ENCODE data around the gene ABCB6.

ABCB6 gene

GRCh38 chr2:219179601-219180465 lies 38.9 kb downstream of the ABCB6 start:
- H3K9me3 ChIP-seq (ENCODE audit: control insufficient read depth, low read length) = no peaks in the 10 kb centered on the region
- 96 to 98% methylated on average over 5 to 8 of the region's 9 CpGs for WGBS, 2 experiments (ENCODE audit: insufficient coverage in 2 of 2)
- no peak overlapping the region for H3K4me3 ChIP-seq (ENCODE audit: extremely low read depth, insufficient read depth, low read length, poor library complexity, severe bottlenecking)
- peaks cover 50% of the 10 kb centered on the region for H3K36me3 ChIP-seq (ENCODE audit: control insufficient read depth, insufficient read depth, low read length)
- H3K27ac ChIP-seq (ENCODE audit: low read depth, low read length, severe bottlenecking) = no peak overlapping the region
- peaks cover 6% of the 10 kb centered on the region for H3K4me1 ChIP-seq (ENCODE audit: control insufficient read depth, insufficient read depth, low read length, poor library complexity, severe bottlenecking)

GRCh38 chr2:219178377-219179175 lies 40.2 kb downstream of the ABCB6 start:
- Histone ChIP-seq H3K36me3 (ENCODE audit: control insufficient read depth, insufficient read depth, low read length) (peaks cover 56% of the 10 kb centered on the region), H3K9me3 (ENCODE audit: control insufficient read depth, low read length) (no peaks in the 10 kb centered on the region), H3K4me3 (ENCODE audit: extremely low read depth, insufficient read depth, low read length, poor library complexity, severe bottlenecking) (peak overlapping the region; percentile 71), H3K4me1 (ENCODE audit: control insufficient read depth, insufficient read depth, low read length, poor library complexity, severe bottlenecking) (peaks cover 6% of the 10 kb centered on the region), H3K27ac (ENCODE audit: low read depth, low read length, severe bottlenecking) (peak overlapping the region; percentile 93)
- WGBS, 2 experiments (ENCODE audit: insufficient coverage in 2 of 2) = 2 to 6% methylated on average over 20 to 28 of the region's 45 CpGs

- 0 to 1% methylated on average over 28 to 38 of the region's 67 CpGs for WGBS, 2 experiments (ENCODE audit: insufficient coverage in 2 of 2)
- Histone ChIP-seq H3K4me1 (ENCODE audit: control insufficient read depth, insufficient read depth, low read length, poor library complexity, severe bottlenecking) (peaks cover 6% of the 10 kb centered on the region), H3K9me3 (ENCODE audit: control insufficient read depth, low read length) (no peaks in the 10 kb centered on the region), H3K36me3 (ENCODE audit: control insufficient read depth, insufficient read depth, low read length) (peaks cover 59% of the 10 kb centered on the region), H3K27ac (ENCODE audit: low read depth, low read length, severe bottlenecking) (peak within 1 kb of the TSS; percentile 93), H3K4me3 (ENCODE audit: extremely low read depth, insufficient read depth, low read length, poor library complexity, severe bottlenecking) (peak within 1 kb of the TSS; percentile 71)
Observed at GRCh38 chr2:219177552-219178376, 41.0 kb downstream of the ABCB6 start, which contains the start of gene RETREG2. Gene RETREG2, plus strand, starts transcription at chr2:219178275. Its CDS starts 78 bp downstream, at chr2:219178353.

- peak within 1 kb of the TSS; percentile 71 for H3K4me3 ChIP-seq (ENCODE audit: extremely low read depth, insufficient read depth, low read length, poor library complexity, severe bottlenecking)
- peak within 1 kb of the TSS; percentile 93 for H3K27ac ChIP-seq (ENCODE audit: low read depth, low read length, severe bottlenecking)
- peaks cover 6% of the 10 kb centered on the region for H3K4me1 ChIP-seq (ENCODE audit: control insufficient read depth, insufficient read depth, low read length, poor library complexity, severe bottlenecking)
- WGBS, 2 experiments (ENCODE audit: insufficient coverage in 2 of 2) = 0% methylated on average over 45 to 63 of the region's 69 CpGs
- H3K9me3 ChIP-seq (ENCODE audit: control insufficient read depth, low read length) = no peaks in the 10 kb centered on the region
- H3K36me3 ChIP-seq (ENCODE audit: control insufficient read depth, insufficient read depth, low read length) = peaks cover 57% of the 10 kb centered on the region
Observed at GRCh38 chr2:219176818-219177551, 41.8 kb downstream of the ABCB6 start, which contains the start of gene CNPPD1. Gene CNPPD1, minus strand, starts transcription at chr2:219176925. Its CDS starts 97 bp downstream, at chr2:219176828.

GRCh38 chr2:219175928-219176817 lies 42.6 kb downstream of the ABCB6 start:
- Histone ChIP-seq H3K4me3 (ENCODE audit: extremely low read depth, insufficient read depth, low read length, poor library complexity, severe bottlenecking) (peak overlapping the region; percentile 71), H3K27ac (ENCODE audit: low read depth, low read length, severe bottlenecking) (peak overlapping the region; percentile 93), H3K36me3 (ENCODE audit: control insufficient read depth, insufficient read depth, low read length) (peaks cover 49% of the 10 kb centered on the region), H3K9me3 (ENCODE audit: control insufficient read depth, low read length) (no peaks in the 10 kb centered on the region), H3K4me1 (ENCODE audit: control insufficient read depth, insufficient read depth, low read length, poor library complexity, severe bottlenecking) (peaks cover 13% of the 10 kb centered on the region)
- 3 to 5% methylated on average over 34 to 35 of the region's 45 CpGs for WGBS, 2 experiments (ENCODE audit: insufficient coverage in 2 of 2)

GRCh38 chr2:219175486-219175885 lies 43.3 kb downstream of the ABCB6 start:
- no peaks in the 10 kb centered on the region for H3K9me3 ChIP-seq (ENCODE audit: control insufficient read depth, low read length)
- peak overlapping the region; percentile 71 for H3K4me3 ChIP-seq (ENCODE audit: extremely low read depth, insufficient read depth, low read length, poor library complexity, severe bottlenecking)
- WGBS, 2 experiments (ENCODE audit: insufficient coverage in 2 of 2) = 71 to 91% methylated on average over 2 to 5 of the region's 7 CpGs
- H3K4me1 ChIP-seq (ENCODE audit: control insufficient read depth, insufficient read depth, low read length, poor library complexity, severe bottlenecking) = peaks cover 13% of the 10 kb centered on the region
- H3K36me3 ChIP-seq (ENCODE audit: control insufficient read depth, insufficient read depth, low read length) = peaks cover 42% of the 10 kb centered on the region
- H3K27ac ChIP-seq (ENCODE audit: low read depth, low read length, severe bottlenecking) = no peak overlapping the region

GRCh38 chr2:219174801-219175200 lies 44.0 kb downstream of the ABCB6 start:
- peaks cover 35% of the 10 kb centered on the region for H3K36me3 ChIP-seq (ENCODE audit: control insufficient read depth, insufficient read depth, low read length)
- no peaks in the 10 kb centered on the region for H3K9me3 ChIP-seq (ENCODE audit: control insufficient read depth, low read length)
- H3K4me1 ChIP-seq (ENCODE audit: control insufficient read depth, insufficient read depth, low read length, poor library complexity, severe bottlenecking) = peaks cover 13% of the 10 kb centered on the region
- H3K27ac ChIP-seq (ENCODE audit: low read depth, low read length, severe bottlenecking) = no peak overlapping the region
- no peak overlapping the region for H3K4me3 ChIP-seq (ENCODE audit: extremely low read depth, insufficient read depth, low read length, poor library complexity, severe bottlenecking)
- WGBS, 2 experiments (ENCODE audit: insufficient coverage in 2 of 2) = 94 to 100% methylated on average over 4 to 5 of the region's 7 CpGs

- Histone ChIP-seq H3K36me3 (ENCODE audit: control insufficient read depth, insufficient read depth, low read length) (peaks cover 31% of the 10 kb centered on the region), H3K4me1 (ENCODE audit: control insufficient read depth, insufficient read depth, low read length, poor library complexity, severe bottlenecking) (peaks cover 11% of the 10 kb centered on the region), H3K9me3 (ENCODE audit: control insufficient read depth, low read length) (no peaks in the 10 kb centered on the region), H3K4me3 (ENCODE audit: extremely low read depth, insufficient read depth, low read length, poor library complexity, severe bottlenecking) (no peak overlapping the region), H3K27ac (ENCODE audit: low read depth, low read length, severe bottlenecking) (no peak overlapping the region)
- 94 to 100% methylated on average over 1 to 3 of the region's 3 CpGs for WGBS, 2 experiments (ENCODE audit: insufficient coverage in 2 of 2)
Observed at GRCh38 chr2:219174146-219174545, 44.6 kb downstream of the ABCB6 start.

- 76 to 94% methylated on average over 3 to 6 of the region's 6 CpGs for WGBS, 2 experiments (ENCODE audit: insufficient coverage in 2 of 2)
- Histone ChIP-seq H3K4me1 (ENCODE audit: control insufficient read depth, insufficient read depth, low read length, poor library complexity, severe bottlenecking) (peaks cover 7% of the 10 kb centered on the region), H3K9me3 (ENCODE audit: control insufficient read depth, low read length) (no peaks in the 10 kb centered on the region), H3K36me3 (ENCODE audit: control insufficient read depth, insufficient read depth, low read length) (peaks cover 31% of the 10 kb centered on the region), H3K4me3 (ENCODE audit: extremely low read depth, insufficient read depth, low read length, poor library complexity, severe bottlenecking) (no peak overlapping the region), H3K27ac (ENCODE audit: low read depth, low read length, severe bottlenecking) (no peak overlapping the region)
Observed at GRCh38 chr2:219173176-219173575, 45.6 kb downstream of the ABCB6 start.
